Thyroid gland (tissue), 4 donors: ENCODE results near the gene PHACTR1.

Experiments used
- POLR2A ChIP-seq, 2 donors: fragments of 450-650 bp; IDR thresholded peaks; one replicate each; pipeline ENCODE4 v1.6.1; 2017; ENCODE audit warnings: antibody characterized with exemption in 2 of 2, mild to moderate bottlenecking in 2 of 2, moderate library complexity in 1 of 2
- TF ChIP-seq, protein P1 (sequence below), 6 experiments: fragments of 200-600 bp in 3 of 6; fragments of 450-650 bp in 3 of 6; sonication (generic) in 3 of 6; IDR thresholded peaks; one replicate each; pipeline ENCODE4 v1.5.1; 2016 to 2019; ENCODE audit warnings: antibody characterized with exemption in 6 of 6, mild to moderate bottlenecking in 2 of 6, inconsistent platforms in 1 of 6, moderate library complexity in 1 of 6

GRCh38 chr6:12714022-12714421, 2.5 kb upstream of the PHACTR1 start:
- TF ChIP-seq, protein P1, sequence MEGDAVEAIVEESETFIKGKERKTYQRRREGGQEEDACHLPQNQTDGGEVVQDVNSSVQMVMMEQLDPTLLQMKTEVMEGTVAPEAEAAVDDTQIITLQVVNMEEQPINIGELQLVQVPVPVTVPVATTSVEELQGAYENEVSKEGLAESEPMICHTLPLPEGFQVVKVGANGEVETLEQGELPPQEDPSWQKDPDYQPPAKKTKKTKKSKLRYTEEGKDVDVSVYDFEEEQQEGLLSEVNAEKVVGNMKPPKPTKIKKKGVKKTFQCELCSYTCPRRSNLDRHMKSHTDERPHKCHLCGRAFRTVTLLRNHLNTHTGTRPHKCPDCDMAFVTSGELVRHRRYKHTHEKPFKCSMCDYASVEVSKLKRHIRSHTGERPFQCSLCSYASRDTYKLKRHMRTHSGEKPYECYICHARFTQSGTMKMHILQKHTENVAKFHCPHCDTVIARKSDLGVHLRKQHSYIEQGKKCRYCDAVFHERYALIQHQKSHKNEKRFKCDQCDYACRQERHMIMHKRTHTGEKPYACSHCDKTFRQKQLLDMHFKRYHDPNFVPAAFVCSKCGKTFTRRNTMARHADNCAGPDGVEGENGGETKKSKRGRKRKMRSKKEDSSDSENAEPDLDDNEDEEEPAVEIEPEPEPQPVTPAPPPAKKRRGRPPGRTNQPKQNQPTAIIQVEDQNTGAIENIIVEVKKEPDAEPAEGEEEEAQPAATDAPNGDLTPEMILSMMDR (IDR thresholded peaks at IDR 0.05) = no peak
- TF ChIP-seq POLR2A (IDR thresholded peaks at IDR 0.05) = no peak
